ENCODE data around the gene RPS2. TPM values are rescaled to one million over a fixed set of nuclear protein-coding genes. Genes with fewer than 3 reads are reported as not detected.
A peak's percentile ranks its signal among the peaks of the same experiment; 100 is the strongest.

Gene RPS2
- total and polyA plus RNA-seq, 2 of the 8 experiments (the other 6 are each of a cell fraction or from before 2014, with no cell fraction given), result 4,042 to 16,783 TPM

GRCh38 chr16:1980770-1981087 lies 16.1 kb upstream of the RPS2 start:
- Histone ChIP-seq H2AFZ (ENCODE audit: low read length) (no peak overlapping the region), H3K14ac (ENCODE audit: insufficient read length) (no peak overlapping the region), H3K4ac (replicated peaks; ENCODE audit: insufficient read length, low read depth, low read length) (no peak overlapping the region), H4K8ac (ENCODE audit: extremely low read depth, insufficient read depth, low read length) (peak overlapping the region; percentile 12; the same call in 1 of the 2 replicates), H2BK20ac (ENCODE audit: low read length) (no peak overlapping the region), H3K4me2 (ENCODE audit: insufficient read depth in 1 of 2, low read depth in 2 of 2, low read length in 2 of 2) (peak overlapping the region; percentile 87 to 91), H2BK15ac (ENCODE audit: low read length) (no peak overlapping the region), H3K18ac (ENCODE audit: extremely low read depth, low read length) (no peak overlapping the region; the same call in 1 of the 2 replicates), H2BK5ac (ENCODE audit: low read depth, low read length) (no peak overlapping the region), H3K4me3 (ENCODE audit: extremely low read depth in 1 of 4, insufficient read depth in 2 of 4, low read depth in 3 of 4, low read length in 4 of 4) (peak overlapping the region in 3 of 4 experiments; percentile 31 to 61 (median 38); a peak in 4 of 8 replicates), H2BK12ac (ENCODE audit: low read depth, low read length) (no peak overlapping the region), H3K23me2 (ENCODE audit: low read depth, low read length) (peaks cover 26% of the 10 kb centered on the region), H3K9ac (replicated peaks in 1 of 4; ENCODE audit: extremely low read depth in 1 of 4, low read depth in 3 of 4, low read length in 3 of 4) (no peak overlapping the region), H3K4me1 (replicated peaks in 1 of 4; ENCODE audit: control insufficient read depth in 3 of 4, insufficient read depth in 4 of 4, low read length in 3 of 4) (peaks cover 3 to 38% (median 27%) of the 10 kb centered on the region in 4 experiments), H3K27ac (ENCODE audit: low read depth, low read length) (no peak overlapping the region), H3K27me3 (replicated peaks in 1 of 4; ENCODE audit: control insufficient read depth in 3 of 4, extremely low read depth in 1 of 4, insufficient read depth in 3 of 4, low read length in 3 of 4) (peaks cover 8 to 40% (median 39%) of the 10 kb centered on the region in 4 experiments; a peak in 6 of 7 replicates), H4K91ac (replicated peaks; ENCODE audit: insufficient read length, low read length) (no peak overlapping the region), H3K56ac (replicated peaks; ENCODE audit: insufficient read length, low read depth, low read length) (no peak overlapping the region), H2AK5ac (ENCODE audit: low read depth, low read length) (no peak overlapping the region), H3K36me3 (ENCODE audit: control insufficient read depth in 2 of 4, insufficient read depth in 4 of 4, low read length in 3 of 4) (peaks cover 6 to 20% (median 12%) of the 10 kb centered on the region in 4 experiments; a peak in 7 of 8 replicates), H4K20me1 (replicated peaks in 1 of 2; ENCODE audit: control insufficient read depth in 1 of 2, insufficient read depth in 2 of 2, low read length in 2 of 2) (peaks cover under 1 to 13% of the 10 kb centered on the region in 2 experiments), H3K9me3 (ENCODE audit: insufficient read depth in 2 of 2, low read depth in 1 of 2, low read length in 1 of 2) (no peaks in the 10 kb centered on the region), H3K79me1 (ENCODE audit: low read depth, low read length) (no peaks in the 10 kb centered on the region), H2BK120ac (replicated peaks; ENCODE audit: low read depth, low read length) (no peak overlapping the region), H4K5ac (ENCODE audit: insufficient read length, low read depth, low read length) (no peak overlapping the region), H3K23ac (ENCODE audit: insufficient read length) (no peak overlapping the region), H3K79me2 (ENCODE audit: control insufficient read depth in 1 of 2, insufficient read depth in 2 of 2, low read length in 2 of 2) (peaks cover 0 to 9% of the 10 kb centered on the region in 2 experiments; a peak in 1 of 4 replicates)
- ChIA-PET CTCF (ENCODE audit: partially characterized antibody) (interaction anchor here (0.6 to 3.1 kb wide), 5 partner anchors 13 to 197 kb away, joined by 3 to 8 read pairs (median 3); partner anchors contain the start of gene RPS2), POLR2A (ENCODE audit: partially characterized antibody) (interaction anchor here (1.0 to 28.2 kb wide), 11 partner anchors 10 to 198 kb away, joined by 3 to 736 read pairs (median 4); partner anchors contain the start of genes NDUFB10, NUBP2, RAB26 and RNF151)
- no peak for TF ChIP-seq CBX8 (IDR thresholded peaks at IDR 0.05; ENCODE audit: borderline replicate concordance, low read depth, low read length)
- FAIRE-seq, result no peak
- no peak for DNase-seq (ENCODE audit: low read depth in 1 of 2, low spot score in 2 of 2)
- 63% methylated on average over 16 of the region's 16 CpGs; no CpG with 5 or more reads in 1 of the 2 experiments for WGBS, 2 experiments (ENCODE audit: extremely low coverage in 1 of 2, insufficient coverage in 1 of 2, insufficient read length in 1 of 2, insufficient replicate concordance in 2 of 2, low coverage in 1 of 2, low lambda C conversion rate in 2 of 2, missing lambda C conversion rate in 1 of 2)

All from H1 (cell line).